ENCODE results near the gene UCP3. TPM values are rescaled to one million over a fixed set of nuclear protein-coding genes. Genes with fewer than 3 reads are reported as not detected.
A peak's percentile ranks its signal among the peaks of the same experiment; 100 is the strongest.

Gene UCP3
- total RNA-seq, 1 donor from 2014 or later, result 5.7 TPM

DNA sequence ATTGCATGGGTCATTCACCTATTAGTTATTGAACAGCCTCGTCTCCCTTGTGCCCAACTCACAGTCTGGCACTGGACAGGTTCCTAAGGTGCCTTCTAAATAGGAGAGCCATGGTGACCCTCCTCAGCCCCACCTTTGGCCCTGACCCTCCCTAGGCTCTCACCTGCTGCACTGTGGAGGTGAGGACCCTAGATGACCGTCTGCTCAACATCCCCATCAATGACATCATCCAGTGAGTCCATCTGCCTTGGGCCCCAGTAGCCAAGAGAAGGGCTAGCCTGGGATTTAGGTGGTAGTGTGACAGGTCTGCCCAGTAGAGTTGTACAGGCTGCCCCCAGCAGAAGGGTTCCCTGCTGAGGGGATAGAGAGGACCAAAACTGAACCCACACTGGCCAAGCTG lies 39.8 kb downstream of the UCP3 start:
- Mint-ChIP-seq H3K36me3 (ENCODE audit: low read depth) (peaks cover 8% of the 10 kb centered on the region), H3K27ac (peak overlapping the region; percentile 46), H3K9me3 (no peaks in the 10 kb centered on the region), H3K4me1 (peaks cover 74% of the 10 kb centered on the region), H3K4me3 (no peak overlapping the region), H3K27me3 (no peaks in the 10 kb centered on the region)
- ChIA-PET POLR2A (interaction anchor here (0.9 to 16.3 kb wide), 5 partner anchors 12 to 107 kb away, joined by 3 to 425 read pairs (median 4); partner anchors contain the start of gene UCP2), CTCF (interaction anchor here (1.5 kb wide), 1 partner anchor 64 kb away, joined by 6 read pairs; no protein-coding TSS in a partner anchor)
- ATAC-seq (ENCODE audit: low read depth), result no peak
- no peak for DNase-seq
- intact Hi-C loops (cut with micrococcal nuclease), result no loop called here
- no peak for TF ChIP-seq CTCF (IDR thresholded peaks at IDR 0.05)

DNA sequence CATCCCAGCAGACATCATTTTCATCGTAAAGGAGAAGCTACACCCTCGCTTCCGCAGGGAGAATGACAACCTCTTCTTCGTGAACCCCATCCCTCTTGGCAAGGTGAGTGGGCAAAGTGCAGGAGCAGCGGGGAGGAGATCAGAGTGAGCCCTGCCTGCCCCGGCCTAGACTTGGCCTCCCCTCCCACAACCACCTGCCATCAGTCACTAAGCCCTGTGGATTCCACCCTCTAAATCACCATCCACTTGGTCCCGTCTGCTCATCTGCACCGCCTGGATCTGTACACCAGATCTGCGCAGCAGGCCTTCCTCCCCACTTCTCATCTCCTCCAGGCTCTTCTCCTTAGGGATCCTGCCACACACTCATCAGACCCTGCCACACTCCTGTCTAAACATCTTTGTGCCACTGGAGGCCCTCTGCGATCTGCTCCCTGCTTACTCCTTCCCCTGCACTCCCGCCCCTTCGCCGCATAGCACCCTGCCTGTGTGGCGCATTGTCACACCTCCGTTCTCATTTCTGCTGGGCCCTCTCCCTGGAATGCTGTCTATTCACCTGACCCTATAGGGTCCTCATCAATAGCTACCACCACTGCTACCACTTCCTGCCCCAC lies 40.4 kb downstream of the UCP3 start:
- POLR2A ChIA-PET, result interaction anchor here (1.0 to 16.3 kb wide), 4 partner anchors 13 to 52 kb away, joined by 3 to 425 read pairs (median 119); partner anchors contain the start of gene UCP2
- no peak for TF ChIP-seq CTCF (IDR thresholded peaks at IDR 0.05)
- Mint-ChIP-seq H3K27ac (peak overlapping the region; percentile 46), H3K27me3 (no peaks in the 10 kb centered on the region), H3K4me1 (peaks cover 70% of the 10 kb centered on the region), H3K4me3 (no peak overlapping the region), H3K36me3 (ENCODE audit: low read depth) (peaks cover 4% of the 10 kb centered on the region), H3K9me3 (no peaks in the 10 kb centered on the region)
- intact Hi-C loops (cut with micrococcal nuclease), result no loop called here
- CTCF ChIA-PET, result no interaction called here
- ATAC-seq (ENCODE audit: low read depth), result no peak
- DNase-seq, result no peak

DNA sequence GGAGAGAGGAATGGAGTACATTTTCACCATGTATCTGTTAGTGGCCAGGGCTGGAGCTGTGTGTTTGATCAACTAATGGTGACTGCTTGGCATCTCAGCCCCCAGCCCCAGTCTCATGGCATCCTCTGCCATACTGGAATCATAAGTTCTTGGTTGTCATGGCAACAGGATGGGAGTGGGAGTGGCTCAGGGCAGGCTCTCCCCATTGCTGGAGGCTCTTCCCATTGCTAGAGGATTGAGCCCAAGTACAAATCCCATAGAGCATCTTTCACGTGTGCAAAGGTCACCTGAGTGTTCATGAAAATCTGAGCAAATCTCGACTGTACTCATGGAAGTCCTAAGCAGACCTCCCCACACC lies 43.1 kb downstream of the UCP3 start:
- H3K27me3 Mint-ChIP-seq, result no peaks in the 10 kb centered on the region
- no peak overlapping the region for H3K4me3 Mint-ChIP-seq
- POLR2A ChIA-PET, result interaction anchor here (10.5 kb wide), 1 partner anchor 16 kb away, joined by 234 read pairs; the partner anchor contains the start of gene UCP2
- peaks cover 43% of the 10 kb centered on the region for H3K4me1 Mint-ChIP-seq
- intact Hi-C loops (cut with micrococcal nuclease), result no loop called here
- H3K27ac Mint-ChIP-seq, result no peak overlapping the region
- DNase-seq, result no peak
- no peak for ATAC-seq (ENCODE audit: low read depth)
- no peaks in the 10 kb centered on the region for H3K9me3 Mint-ChIP-seq
- TF ChIP-seq CTCF (IDR thresholded peaks at IDR 0.05), result no peak
- no peaks in the 10 kb centered on the region for H3K36me3 Mint-ChIP-seq (ENCODE audit: low read depth)
- CTCF ChIA-PET, result interaction anchor here (1.0 to 2.1 kb wide), 2 partner anchors 31 to 47 kb away, joined by 3 to 7 read pairs; no protein-coding TSS in a partner anchor

DNA sequence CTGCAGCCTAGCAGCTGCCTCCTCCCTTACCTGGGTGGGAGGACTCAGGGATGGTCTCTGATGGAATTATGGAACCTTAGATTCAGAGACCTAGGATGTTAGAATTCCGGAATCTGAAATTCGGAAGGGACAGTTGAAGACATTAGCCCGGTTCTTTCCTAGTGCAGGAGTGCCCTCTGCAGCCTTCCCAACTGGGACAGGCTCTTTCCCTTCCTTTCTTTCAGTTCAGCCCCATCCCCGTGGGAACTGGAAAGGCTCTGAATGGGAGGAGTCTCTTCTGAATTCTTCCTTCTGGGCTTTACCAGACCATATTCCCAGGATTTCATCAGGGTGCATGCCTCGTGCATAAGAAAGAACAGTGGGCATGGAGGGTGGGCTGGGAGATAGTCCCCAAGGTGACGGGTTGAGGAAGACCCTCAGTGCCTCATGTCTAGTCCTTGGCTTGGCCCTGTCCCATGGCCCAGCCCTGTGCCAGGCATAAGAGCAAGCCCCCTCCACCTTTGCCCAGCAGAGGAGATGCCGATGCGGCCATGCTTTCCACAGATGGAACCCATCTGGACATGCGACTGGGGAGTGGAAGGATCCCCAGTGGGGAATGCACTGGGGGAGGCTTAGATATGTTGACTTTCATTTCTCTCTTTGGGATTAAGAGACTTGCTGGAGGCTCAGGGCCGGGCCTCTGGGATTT lies 43.7 kb downstream of the UCP3 start:
- Mint-ChIP-seq H3K9me3 (no peaks in the 10 kb centered on the region), H3K4me1 (peaks cover 37% of the 10 kb centered on the region), H3K27me3 (no peaks in the 10 kb centered on the region), H3K4me3 (no peak overlapping the region), H3K27ac (no peak overlapping the region), H3K36me3 (ENCODE audit: low read depth) (no peaks in the 10 kb centered on the region)
- intact Hi-C loops (cut with micrococcal nuclease), result no loop called here
- no peak for TF ChIP-seq CTCF (IDR thresholded peaks at IDR 0.05)
- POLR2A ChIA-PET, result interaction anchor here (10.5 kb wide), 1 partner anchor 16 kb away, joined by 234 read pairs; the partner anchor contains the start of gene UCP2
- CTCF ChIA-PET, result interaction anchor here (1.0 to 2.1 kb wide), 6 partner anchors 15 to 484 kb away, joined by 3 to 16 read pairs (median 6); no protein-coding TSS in a partner anchor
- ATAC-seq (ENCODE audit: low read depth) (no peak), DNase-seq (no peak)

DNA sequence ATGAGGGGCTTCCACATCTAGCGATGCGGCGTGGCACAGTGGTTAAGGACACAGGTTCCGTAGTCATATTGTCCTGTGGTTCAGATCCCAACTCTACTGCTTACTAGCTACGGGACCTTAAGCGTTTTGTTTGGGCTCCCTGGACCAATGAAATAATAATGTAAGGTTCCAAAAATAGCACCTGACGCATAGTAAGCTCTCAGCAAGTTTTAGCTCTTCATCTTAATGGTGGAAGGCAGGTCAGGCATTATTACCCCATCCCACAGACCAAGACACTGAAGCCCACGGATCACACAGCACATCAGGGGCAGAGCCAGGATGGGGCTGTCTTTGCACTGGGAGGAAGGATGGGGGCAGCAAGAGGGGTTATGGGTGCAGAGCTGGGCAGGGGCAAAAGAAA lies 45.0 kb downstream of the UCP3 start:
- H3K4me3 Mint-ChIP-seq, result no peak overlapping the region
- no peaks in the 10 kb centered on the region for H3K9me3 Mint-ChIP-seq
- H3K36me3 Mint-ChIP-seq (ENCODE audit: low read depth), result no peaks in the 10 kb centered on the region
- no peak for ATAC-seq (ENCODE audit: low read depth)
- CTCF ChIA-PET, result interaction anchor here (0.6 to 2.1 kb wide), 13 partner anchors 9 to 486 kb away, joined by 3 to 16 read pairs (median 4); partner anchors contain the start of genes C2CD3 and PPME1
- H3K27me3 Mint-ChIP-seq, result no peaks in the 10 kb centered on the region
- DNase-seq, result no peak
- H3K27ac Mint-ChIP-seq, result no peak overlapping the region
- peaks cover 24% of the 10 kb centered on the region for H3K4me1 Mint-ChIP-seq
- no peak for TF ChIP-seq CTCF (IDR thresholded peaks at IDR 0.05)
- intact Hi-C loops (cut with micrococcal nuclease), result loop anchor here (1.0 kb wide), 7 partner anchors 10 to 291 kb away; partner anchors contain the start of genes C2CD3 and PPME1
- POLR2A ChIA-PET, result interaction anchor here (0.6 to 10.5 kb wide), 6 partner anchors 10 to 207 kb away, joined by 3 to 234 read pairs (median 6); partner anchors contain the start of genes C2CD3, PPME1 and UCP2
